HG03520 (cell line): ENCODE results near the gene GM2A.
"Not testable (repeated sequence)": the region's sequence is repeated elsewhere in the genome, so short reads cannot be mapped to it uniquely, and the experiment has no call there.

Experiments
- ATAC-seq: cut with Tn5 transposase; IDR thresholded peaks from one replicate; pipeline ENCODE4 v1.9.1; 2021; ENCODE audit warnings: mild to moderate bottlenecking, moderate library complexity; ENCODE audit not compliant: unreplicated experiment

The GM2A gene

DNA sequence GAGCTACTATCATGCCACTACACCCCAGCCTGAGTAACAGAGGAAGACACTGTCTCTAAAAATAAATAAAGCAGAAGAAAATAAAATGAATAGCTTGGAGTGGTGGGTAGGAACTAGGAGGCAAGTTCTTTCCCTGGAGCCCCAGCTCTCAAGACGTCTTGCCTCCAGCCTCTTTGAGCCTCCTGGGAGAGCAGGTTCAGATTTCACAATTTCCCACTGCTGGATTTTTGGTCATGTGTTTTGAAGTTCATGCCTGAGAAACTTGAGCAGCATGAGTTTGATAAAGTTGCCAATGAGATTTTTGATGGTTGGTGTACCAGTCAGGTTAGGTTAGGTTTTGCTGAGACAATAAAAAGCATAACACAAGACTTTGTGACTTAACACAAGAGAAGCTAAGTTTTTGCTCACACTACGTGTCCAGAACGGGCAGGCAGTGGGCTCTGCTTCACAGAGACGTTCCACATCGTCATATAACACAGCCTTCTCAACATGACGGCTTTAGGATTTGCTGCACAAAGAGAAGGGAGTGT lies 25.0 kb upstream of the GM2A start:
- no peak for ATAC-seq

DNA sequence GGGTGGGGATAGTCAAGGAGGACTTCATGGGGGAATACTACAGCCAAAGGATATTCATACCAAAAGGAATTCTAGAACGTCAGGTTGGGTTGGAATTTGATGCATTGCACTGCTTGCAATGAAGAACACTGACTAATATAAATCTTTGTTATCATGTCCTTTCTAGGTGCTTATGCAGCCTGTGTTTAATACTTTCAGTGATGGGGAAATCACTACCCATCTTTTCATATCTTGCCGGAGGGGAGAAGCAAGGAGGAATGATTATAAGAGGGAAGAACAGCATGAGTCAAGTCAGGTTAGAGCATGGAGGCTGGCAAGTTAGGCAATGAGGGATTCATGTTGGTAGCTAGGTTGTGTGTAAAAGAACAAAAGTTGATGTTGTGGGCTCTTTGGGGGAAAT lies 24.0 kb upstream of the GM2A start:
- no peak for ATAC-seq

DNA sequence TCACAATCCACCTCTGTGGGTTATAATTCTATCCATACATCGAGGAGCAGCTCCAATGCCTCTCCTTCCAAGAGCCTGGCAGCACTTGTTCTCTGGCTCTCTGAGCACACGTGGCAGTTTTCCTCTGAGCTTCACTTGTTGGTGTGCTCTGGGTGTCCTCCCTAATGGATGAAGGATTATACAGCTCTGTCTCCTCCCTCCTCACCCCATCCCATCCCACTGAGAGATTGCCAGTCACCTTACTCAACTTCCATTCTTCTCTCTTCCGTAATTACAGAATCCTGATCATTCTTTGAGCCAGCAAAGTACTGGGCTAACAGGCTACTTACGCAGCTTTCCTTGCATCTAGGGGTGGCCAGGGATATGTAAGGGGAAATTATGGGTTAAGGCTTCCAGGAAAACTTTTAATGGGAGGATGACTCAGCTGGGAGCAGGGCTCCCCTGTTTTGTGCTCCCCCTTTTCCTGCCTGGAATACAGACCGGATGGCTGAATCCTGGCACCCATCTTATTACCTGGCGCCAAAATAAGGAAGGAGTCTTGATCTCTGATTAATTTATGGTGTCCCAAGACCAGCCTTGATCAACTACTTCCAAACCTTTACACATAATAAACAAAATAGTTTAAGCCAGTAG lies 22.8 kb upstream of the GM2A start:
- ATAC-seq = no peak

DNA sequence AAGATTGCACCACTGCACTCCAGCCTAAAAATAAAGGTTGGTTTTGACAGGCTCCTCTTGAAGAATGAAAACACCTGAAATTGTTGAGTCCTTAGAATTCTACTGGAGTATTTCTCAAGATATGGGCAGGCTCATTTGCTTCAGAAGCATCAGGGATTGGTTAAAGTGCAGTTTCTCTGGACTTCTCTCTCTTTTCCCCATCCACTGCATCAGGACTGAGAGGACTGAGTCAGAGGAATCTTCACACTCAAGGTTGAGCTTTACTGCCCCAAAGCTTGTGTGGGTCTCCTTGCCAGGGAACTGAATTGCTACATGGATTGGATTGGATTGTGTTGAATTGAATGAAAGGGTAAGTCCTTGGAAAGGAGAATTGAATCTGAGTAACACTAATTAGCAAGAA lies 21.6 kb upstream of the GM2A start:
- ATAC-seq = no peak

DNA sequence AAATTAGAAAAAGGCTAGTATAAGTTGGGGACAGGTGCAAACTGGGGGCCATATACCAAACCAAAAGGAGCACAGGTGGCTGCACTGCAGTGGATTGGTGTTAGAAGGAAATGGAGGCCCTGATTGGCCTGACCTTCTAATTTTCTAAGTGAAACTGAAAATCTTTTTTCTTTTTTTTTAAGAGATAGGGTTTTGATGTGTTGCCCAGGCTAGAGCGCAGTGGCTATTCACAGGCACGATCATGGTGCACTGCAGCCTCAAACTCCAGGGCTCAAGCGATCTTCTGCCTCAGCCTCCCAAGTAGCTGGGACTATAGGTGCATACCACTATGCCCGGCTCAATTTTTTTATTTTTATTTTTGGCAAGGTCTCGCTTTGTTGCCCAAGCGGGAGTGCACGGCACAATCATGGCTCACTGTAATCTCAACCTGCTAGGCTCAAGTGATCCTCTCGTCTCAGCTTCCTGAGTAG lies 19.3 kb upstream of the GM2A start:
- peak; percentile 71 for ATAC-seq

DNA sequence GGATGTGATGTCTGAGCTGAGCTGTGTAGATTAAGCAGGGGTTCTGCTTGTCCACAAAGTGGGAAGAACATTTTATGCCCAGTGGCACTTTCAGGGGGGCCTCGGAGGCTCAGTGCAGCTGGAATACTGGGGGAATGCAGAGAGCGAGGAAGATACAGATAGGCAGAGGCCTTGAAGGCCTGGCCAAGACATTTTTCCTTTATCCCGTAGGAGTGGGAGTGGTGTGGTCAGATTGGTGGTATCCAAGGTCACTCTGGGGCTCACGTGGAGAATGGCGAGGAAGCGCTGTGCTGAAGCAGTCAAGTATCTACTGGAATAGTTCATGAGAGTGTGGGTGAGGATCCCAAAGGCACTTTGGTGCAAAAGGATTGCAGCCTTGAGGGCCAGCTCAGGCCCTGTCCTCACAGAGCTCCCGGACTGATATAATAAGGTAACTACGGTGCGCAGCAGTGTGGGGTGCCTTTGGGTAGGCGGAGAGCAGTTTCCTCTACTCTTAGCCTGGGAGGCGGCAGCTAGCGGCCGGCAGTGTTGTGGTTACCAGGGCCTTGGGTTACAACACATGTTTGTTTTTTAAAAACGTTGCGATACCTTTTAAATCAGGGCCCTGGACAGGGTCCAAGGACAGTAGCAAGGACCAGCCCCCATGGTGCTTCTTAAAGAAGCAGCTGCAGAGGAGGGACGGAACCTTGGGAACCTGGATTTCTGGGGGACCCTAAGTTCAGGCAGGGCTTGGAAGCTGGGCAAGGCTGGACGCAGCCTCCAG lies 18.3 kb upstream of the GM2A start:
- peak; percentile 63 for ATAC-seq

DNA sequence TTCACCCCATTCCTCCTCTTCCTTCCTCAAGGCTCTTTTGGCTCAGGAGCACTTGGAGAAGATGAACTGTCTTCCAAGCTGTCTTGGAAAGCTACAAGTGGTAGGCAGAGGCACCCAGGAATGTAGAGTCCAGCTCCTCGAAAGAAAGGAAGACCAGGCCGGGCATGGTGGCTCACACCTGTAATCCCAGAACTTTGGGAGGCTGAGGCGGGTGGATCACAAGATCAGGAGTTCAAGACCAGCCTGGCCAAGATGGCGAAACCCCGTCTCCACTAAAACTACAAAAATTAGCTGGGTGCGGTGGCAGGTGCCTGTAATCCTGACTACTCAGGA lies 17.8 kb upstream of the GM2A start:
- ATAC-seq = not testable (repeated sequence)

DNA sequence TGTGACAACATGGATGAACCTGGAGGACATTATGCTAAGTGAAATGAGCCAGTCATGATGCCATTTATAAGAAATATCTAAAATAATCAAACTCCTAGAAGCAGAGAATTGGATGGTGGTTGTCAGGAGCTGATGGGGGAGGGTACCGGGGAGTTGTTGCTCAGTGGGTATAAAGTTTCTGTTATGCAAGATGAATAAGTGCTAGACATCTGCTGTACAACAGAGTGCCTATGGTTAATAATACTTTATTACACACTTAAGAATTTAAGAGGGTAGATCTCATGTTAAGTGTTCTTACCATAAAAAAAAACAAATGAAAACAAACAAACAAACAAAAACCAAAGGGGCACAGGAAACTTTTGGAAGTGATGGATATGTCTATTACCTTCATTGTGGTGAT lies 16.1 kb upstream of the GM2A start:
- ATAC-seq = no peak

DNA sequence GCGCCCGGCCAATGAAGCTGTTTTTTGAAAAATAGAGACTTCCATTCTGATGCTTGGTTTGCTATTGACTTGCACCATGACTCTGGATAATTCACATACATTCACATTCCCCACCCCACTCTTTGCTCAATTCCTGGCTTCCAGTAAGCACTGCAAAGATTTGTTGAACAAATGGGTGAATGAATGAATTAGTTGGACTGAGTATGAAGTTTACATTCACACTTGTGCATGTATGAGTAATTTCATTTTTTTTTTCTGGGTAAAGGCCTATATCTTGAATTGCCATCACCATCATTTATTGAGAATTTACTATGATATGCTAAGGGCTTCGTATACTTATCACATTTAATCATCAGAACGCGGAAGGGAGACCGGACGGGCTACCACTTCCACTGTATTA lies 15.3 kb upstream of the GM2A start:
- ATAC-seq = no peak

DNA sequence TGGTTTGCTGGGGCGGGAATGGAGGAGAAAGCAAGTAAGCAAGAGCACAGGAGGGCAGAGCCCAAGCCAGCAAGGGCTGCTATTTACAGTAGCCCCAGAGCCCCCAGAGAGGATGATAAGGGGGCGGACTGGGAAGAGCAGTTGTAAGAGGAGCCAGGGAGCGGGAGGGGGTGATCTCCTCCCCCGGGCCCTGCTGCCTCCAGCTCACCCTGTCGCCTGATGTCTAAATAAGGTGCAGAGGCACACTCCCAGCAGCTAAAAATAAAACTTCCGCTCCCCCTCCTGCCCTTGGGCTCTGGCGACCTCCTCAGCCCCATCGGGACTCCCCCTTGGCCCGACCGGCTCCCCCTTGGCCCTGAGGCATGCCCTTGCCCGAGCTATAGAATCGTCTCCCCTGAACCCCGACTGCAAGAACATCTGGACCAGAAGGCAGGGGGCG lies 14.7 kb upstream of the GM2A start:
- no peak for ATAC-seq

DNA sequence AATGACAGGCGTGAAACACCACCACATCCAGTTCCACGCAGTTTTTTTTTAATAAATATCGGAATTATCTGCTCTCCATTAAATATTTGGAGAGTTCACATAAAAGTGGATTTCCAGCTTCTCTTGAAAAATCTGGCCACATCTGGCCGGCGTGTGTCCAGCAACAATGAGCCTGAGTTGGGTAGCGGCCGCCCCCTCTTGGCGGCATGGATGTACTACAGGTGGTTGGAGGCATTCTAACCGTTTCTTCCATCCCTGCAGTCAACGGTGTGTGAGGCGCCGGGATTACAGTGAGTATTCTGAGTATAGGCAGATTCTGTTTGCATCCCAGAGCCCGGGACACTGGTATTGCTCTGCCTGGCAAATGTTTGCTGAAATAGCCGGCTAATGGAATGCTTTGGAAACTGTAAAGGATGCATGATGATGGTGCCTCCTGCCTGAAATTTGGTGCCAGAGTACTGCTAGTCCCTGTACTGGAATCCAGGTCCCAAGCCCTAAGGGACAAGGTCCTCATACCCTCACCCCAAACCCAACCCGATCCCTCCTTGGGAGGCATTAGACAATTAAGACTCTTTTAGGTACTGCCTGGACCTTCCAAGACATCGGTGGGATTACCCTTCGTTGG lies 13.6 kb upstream of the GM2A start:
- peak; percentile 49 for ATAC-seq

DNA sequence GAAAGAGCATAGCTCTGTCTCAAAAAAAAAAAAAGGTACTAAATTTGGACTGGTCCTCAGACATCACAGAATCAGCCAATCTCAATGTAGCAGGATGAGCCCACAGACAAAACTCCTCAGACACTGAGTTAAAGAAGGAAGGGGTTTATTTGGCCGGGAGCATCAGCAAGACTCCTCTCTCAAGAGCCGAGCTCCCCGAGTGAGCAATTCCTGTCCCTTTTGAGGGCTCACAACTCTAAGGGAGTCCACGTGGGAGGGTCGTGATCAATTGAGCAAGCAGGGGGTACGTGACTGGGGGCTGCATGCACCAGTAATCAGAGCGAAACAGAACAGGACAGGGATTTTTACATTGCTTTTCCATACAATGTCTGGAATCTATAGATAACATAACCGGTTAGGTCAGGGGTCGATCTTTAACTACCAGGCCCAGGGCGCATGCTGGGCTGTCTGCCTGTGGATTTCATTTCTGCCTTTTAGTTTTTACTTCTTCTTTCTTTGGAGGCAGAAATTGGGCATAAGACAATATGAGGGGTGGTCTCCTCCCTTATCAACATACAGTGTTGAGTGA lies 12.6 kb upstream of the GM2A start:
- ATAC-seq = not testable (repeated sequence)

DNA sequence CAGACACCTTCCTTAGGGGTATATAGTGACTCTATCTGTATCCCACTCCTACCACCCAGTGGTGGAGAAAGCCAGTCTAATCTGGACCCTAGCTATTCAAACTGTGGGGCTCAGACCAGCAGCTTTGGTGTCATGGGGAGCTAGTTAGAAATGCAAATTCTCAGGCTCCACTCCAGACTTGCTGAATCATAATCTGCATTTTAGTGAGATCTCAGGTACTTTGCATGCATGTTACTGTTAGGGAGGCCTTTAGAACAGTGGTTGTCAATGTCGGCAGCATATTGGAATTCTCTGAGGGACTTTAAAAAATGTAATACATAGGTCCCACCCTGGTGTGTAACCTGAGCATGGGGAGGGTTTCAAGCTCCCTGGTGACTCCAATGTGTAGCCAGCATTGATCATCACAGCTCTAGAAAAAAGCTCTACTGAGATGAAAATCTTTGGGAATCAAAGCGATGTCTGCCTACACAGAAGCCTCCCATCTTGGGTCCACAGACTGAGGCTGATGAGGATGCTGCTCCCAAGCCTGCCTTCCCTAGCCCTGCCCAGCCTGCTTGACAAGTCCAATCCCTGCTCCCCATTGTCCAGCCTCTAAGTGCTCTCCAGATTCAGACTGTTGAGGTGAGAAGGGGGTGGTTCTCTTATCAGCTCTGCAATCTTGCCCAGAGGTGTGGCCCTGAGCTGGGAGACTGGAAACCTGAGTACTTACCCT lies 11.9 kb upstream of the GM2A start:
- no peak for ATAC-seq

DNA sequence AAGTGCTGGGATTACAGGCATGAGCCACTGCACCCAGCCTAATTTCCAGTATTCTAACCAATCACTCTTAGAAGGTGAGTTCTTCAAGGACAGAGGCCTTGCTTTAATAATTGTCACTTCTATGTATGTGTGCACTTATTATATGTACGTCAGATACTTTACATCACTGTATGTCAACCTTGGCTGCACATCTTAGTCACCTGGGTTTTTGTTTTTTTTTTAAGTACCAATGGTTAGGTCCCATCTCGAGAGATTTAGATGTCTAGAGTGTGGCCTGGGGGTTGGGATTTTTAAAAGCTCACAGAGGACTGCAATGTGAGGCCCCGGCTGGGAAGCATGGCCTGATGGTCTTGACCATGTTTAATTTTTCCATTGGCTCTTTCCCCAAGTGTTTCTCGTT lies 9.9 kb upstream of the GM2A start:
- ATAC-seq = no peak

DNA sequence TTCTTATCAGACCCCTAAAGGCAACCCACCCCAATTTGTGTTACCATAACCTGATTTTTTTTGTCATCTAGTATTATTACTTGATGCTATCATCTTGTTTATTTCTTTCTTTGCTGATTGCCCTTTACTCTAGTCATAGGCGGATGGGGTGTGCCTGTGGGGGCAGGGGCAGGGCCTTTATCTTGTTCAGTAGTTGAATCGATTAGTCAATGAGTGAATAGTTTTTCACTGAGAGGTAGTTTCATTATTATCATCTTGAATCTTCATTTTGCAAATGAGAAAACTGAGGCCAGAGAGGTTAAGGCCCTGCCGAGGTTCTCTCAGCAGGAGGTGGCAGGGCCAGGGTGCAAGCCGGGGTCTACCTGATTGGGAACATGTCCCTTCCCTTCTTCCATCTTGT lies 9.4 kb upstream of the GM2A start:
- no peak for ATAC-seq

DNA sequence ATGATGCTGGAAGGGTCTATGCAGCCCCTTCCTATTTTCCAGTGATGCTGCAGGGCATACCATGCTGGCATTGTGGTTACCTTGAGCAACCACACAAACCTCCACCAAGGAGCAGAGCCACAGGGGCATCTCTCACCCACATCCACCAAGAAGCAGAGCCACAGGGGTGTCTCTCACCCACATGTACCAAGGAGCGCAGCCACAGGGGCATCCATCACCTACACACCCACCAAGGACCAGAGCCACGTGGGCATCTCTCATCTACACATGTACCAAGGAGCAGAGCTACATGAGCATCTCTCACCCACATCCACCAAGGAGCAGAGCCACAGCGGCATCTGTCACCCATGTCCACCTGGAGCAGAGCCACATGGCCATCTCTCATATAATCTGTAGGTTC lies 8.8 kb upstream of the GM2A start:
- ATAC-seq = no peak

DNA sequence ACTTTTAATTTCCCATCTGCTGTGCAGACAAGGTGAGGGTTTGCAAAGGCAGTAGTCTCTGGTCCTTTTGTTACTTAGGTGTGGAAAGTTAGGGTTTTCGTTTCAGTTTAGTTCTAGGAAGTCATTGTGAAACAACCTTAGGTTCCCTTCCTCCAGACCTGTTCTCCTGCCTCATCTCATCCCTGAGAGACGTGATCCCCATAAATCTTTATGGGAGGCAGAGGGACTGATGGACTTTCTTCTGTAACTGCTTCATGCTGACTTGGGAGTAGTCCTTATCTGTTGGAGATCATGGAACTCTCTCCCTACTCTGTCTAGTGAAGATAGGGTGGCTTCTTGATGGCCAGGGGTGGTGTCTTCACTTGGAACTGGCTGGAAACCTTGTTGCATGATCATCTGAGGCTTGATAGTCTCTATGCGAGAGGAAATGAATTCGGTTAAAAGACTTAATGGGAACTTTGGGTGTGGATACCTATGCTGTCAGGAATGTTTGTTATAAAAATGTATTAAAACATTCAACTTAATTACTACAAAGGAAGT lies 7.2 kb upstream of the GM2A start:
- ATAC-seq = no peak

DNA sequence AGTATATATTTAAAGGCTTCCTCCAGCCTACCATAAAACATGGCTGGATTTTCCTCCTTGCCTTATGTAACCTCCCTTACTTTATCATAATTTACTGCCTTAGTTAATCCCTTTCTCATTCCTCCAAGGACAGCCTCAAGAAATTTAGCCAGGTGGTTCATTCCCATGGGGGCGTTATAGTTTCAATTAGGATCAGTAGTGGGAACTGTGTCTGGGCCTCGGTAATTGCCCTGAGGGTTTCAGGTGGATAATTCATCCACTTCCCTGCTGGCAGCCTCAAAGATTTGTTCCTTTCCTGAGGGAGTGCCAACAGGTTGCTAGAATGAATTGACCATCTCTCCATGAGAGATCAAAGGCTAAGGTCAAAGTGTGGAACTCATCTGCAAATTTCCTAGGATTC lies 4.3 kb upstream of the GM2A start:
- ATAC-seq = no peak

DNA sequence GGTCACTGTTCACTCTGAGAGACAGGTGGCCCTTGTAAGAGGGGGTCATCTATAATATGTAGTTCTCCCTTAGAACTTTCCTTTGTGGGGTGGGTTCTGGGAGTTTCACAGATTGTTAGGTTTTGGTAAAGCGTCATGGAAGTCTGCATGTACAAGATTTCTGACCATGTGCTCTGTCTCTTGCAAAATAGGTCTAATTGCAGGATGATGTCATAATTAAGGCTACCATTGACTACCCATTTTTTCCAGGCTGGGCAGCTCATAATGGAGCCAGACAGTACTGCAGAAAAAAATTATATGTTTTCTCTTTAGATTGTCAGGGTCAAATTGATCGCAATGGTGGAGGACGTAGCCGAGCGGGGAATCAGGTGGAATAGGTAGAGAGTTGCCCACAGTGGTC lies 3.7 kb upstream of the GM2A start:
- ATAC-seq = no peak

DNA sequence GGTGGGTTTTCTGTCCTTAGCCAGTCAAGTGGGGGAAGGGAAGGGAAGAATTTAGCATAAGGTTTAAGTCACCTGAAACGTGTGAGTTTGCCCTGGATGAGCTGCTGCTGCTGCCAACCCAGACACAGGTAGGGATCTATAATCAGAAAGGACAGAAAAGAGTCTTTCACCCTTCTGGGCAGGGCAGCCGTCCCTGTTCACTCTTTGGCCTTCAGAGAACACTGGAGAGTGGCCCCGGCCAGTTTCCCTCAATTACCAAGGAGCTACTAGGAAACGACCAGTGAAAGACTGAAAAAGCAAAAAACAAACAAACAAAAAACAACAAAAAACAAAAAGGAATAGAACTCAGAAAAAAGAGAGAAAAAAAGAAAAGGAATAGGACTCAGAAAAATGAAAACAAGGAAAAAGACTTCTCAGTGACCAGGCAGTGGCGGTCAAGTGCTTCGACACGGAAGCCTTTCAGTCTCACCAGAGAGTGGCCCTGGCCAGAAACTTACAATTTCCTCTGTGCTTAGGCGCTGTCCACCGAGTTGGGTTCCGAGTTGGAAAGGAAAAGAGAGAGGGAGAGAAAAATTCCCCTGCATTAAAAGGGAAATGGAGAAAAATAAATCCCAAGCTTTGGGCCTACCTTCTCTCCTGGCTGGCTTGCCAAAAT lies 2.5 kb upstream of the GM2A start:
- no peak for ATAC-seq
